Posterior cingulate gyrus (tissue), 11 donors: Measurements from ENCODE around the gene ACVR1B.
A peak's percentile ranks its signal among the peaks of the same experiment; 100 is the strongest.

ENCODE experiments used
- DNase-seq, 10 donors: peaks; one replicate each; pipeline versions ENCODE4 v3.0.0 to v3.0.0-alpha.2; 2020 to 2021; ENCODE audit warnings: mixed read lengths in 3 of 10
- intact Hi-C: fragments of 100-400 bp; cut with DNase I; formaldehyde crosslinking; loops from one replicate; pipeline ENCODE4 v1.15.1; 2023

Gene ACVR1B

GRCh38 chr12:51994959-51995358 lies 43.5 kb downstream of the ACVR1B start:
- no peak for DNase-seq

GRCh38 chr12:51997136-51997535 lies 45.6 kb downstream of the ACVR1B start:
- intact Hi-C loops, result no loop called here
- DNase-seq, result no peak

More at GRCh38 chr12:51994959-51995358, 43.5 kb downstream of the ACVR1B start:
- intact Hi-C loops, result no loop called here

GRCh38 chr12:52003016-52003550 lies 51.6 kb downstream of the ACVR1B start:
- intact Hi-C loops, result no loop called here

GRCh38 chr12:52003591-52003990 lies 52.1 kb downstream of the ACVR1B start:
- intact Hi-C loops, result no loop called here
- peak in 2 of 10 donors; percentile 40 to 73 for DNase-seq

More at GRCh38 chr12:52003016-52003550, 51.6 kb downstream of the ACVR1B start:
- peak in 2 of 10 donors; percentile 9 to 48 for DNase-seq

GRCh38 chr12:52004042-52004648 lies 52.6 kb downstream of the ACVR1B start:
- DNase-seq, result peak; percentile 60 to 95 (median 79)
- intact Hi-C loops, result loop anchor here (1.0 kb wide), 1 partner anchor 19 kb away; no protein-coding TSS in a partner anchor

GRCh38 chr12:52005218-52005902 lies 53.9 kb downstream of the ACVR1B start:
- intact Hi-C loops, result no loop called here
- peak in 1 of 10 donors; percentile 22 for DNase-seq

- peak in 8 of 10 donors; percentile 56 to 95 (median 72) for DNase-seq
- intact Hi-C loops, result no loop called here
Measured at GRCh38 chr12:52005903-52006703, 54.6 kb downstream of the ACVR1B start.

- peak in 8 of 10 donors; percentile 40 to 94 (median 67) for DNase-seq
- intact Hi-C loops, result no loop called here
Measured at GRCh38 chr12:52006726-52007157, 55.2 kb downstream of the ACVR1B start, which contains the start of gene TAMALIN. Gene TAMALIN, plus strand, starts transcription at chr12:52006946. Its CDS starts 74 bp downstream, at chr12:52007020.

- peak in 3 of 10 donors; percentile 80 to 84 (median 83) for DNase-seq
- intact Hi-C loops, result no loop called here
Measured at GRCh38 chr12:52007158-52007921, 55.8 kb downstream of the ACVR1B start.

- DNase-seq, result peak in 2 of 10 donors; percentile 34 to 68
- intact Hi-C loops, result no loop called here
Measured at GRCh38 chr12:52007982-52008510, 56.5 kb downstream of the ACVR1B start.

GRCh38 chr12:52009081-52009751 lies 57.7 kb downstream of the ACVR1B start:
- intact Hi-C loops, result no loop called here
- DNase-seq, result peak in 2 of 10 donors; percentile 66 to 79

GRCh38 chr12:52010152-52010622 lies 58.7 kb downstream of the ACVR1B start:
- peak; percentile 64 to 97 (median 74) for DNase-seq
- intact Hi-C loops, result no loop called here

GRCh38 chr12:52010692-52011601 lies 59.4 kb downstream of the ACVR1B start:
- intact Hi-C loops, result no loop called here
- peak in 1 of 10 donors; percentile 56 for DNase-seq

- intact Hi-C loops, result no loop called here
- DNase-seq, result no peak
Measured at GRCh38 chr12:52011602-52012214, 60.2 kb downstream of the ACVR1B start.

- no peak for DNase-seq
- intact Hi-C loops, result no loop called here
Measured at GRCh38 chr12:52013626-52014310, 62.3 kb downstream of the ACVR1B start.
